Hematopoietic multipotent progenitor cell treated with erythropoietin and hydrocortisone succinate and interleukin-3 and kit ligand, for 8 days (in vitro differentiated cells): ENCODE measurements around the gene MAMDC4.
"Not testable (repeated sequence)": the region's sequence is repeated elsewhere in the genome, so short reads cannot be mapped to it uniquely, and the experiment has no call there.

ENCODE experiments used
- DNase-seq: peaks from one replicate; pipeline ENCODE4 v3.0.0-alpha.2; 2015

The MAMDC4 gene

GRCh38 chr9:136851941-136852663, at the start of gene MAMDC4:
Gene MAMDC4, plus strand, starts transcription at chr9:136852346. Its CDS starts 71 bp downstream, at chr9:136852417.
- DNase-seq: no peak

GRCh38 chr9:136803009-136803550, 49.1 kb upstream of the MAMDC4 start:
- not testable (repeated sequence) for DNase-seq

- no peak for DNase-seq
These were observed 48.3 kb upstream of the MAMDC4 start for GRCh38 chr9:136803551-136804508.

- DNase-seq: no peak
These were observed 47.5 kb upstream of the MAMDC4 start for GRCh38 chr9:136804509-136805206.

- DNase-seq: no peak
These were observed 46.9 kb upstream of the MAMDC4 start for GRCh38 chr9:136805207-136805740.

GRCh38 chr9:136806067-136806466, 46.1 kb upstream of the MAMDC4 start:
- no peak for DNase-seq

GRCh38 chr9:136806631-136807201, 45.4 kb upstream of the MAMDC4 start:
- DNase-seq: no peak

GRCh38 chr9:136807281-136808074, 44.7 kb upstream of the MAMDC4 start, which contains the start of gene RABL6:
Gene RABL6, plus strand, starts transcription at chr9:136807948. Its CDS starts 249 bp downstream, at chr9:136808197.
- peak; percentile 74 for DNase-seq

- DNase-seq: no peak
These were observed 43.9 kb upstream of the MAMDC4 start for GRCh38 chr9:136808075-136808805.

GRCh38 chr9:136808806-136809158, 43.4 kb upstream of the MAMDC4 start:
- DNase-seq: peak; percentile 38

- DNase-seq: no peak
These were observed 37.3 kb upstream of the MAMDC4 start for GRCh38 chr9:136814725-136815421.

GRCh38 chr9:136815422-136815782, 36.7 kb upstream of the MAMDC4 start:
- DNase-seq: no peak

- DNase-seq: no peak
These were observed 30.9 kb upstream of the MAMDC4 start for GRCh38 chr9:136820971-136821825.

GRCh38 chr9:136821826-136822544, 30.2 kb upstream of the MAMDC4 start:
- DNase-seq: no peak

- no peak for DNase-seq
These were observed 28.8 kb upstream of the MAMDC4 start for GRCh38 chr9:136823136-136824046.

GRCh38 chr9:136824496-136825225, 27.5 kb upstream of the MAMDC4 start:
- no peak for DNase-seq
